Glutamatergic neuron (in vitro differentiated cells): Measurements from ENCODE around the gene TAL1. TPM values are rescaled to one million over a fixed set of nuclear protein-coding genes. Genes with fewer than 3 reads are reported as not detected.

ENCODE experiments used
- DNase-seq: peaks from one replicate; pipeline ENCODE4 v3.0.0; 2022
- H3K27ac Mint-ChIP-seq: one replicate; pipeline ENCODE4 v1.8.0; 2020; ENCODE audit warnings: mild to moderate bottlenecking, mixed read lengths, inconsistent platforms; ENCODE audit not compliant: unreplicated experiment
- H3K27me3 Mint-ChIP-seq: one replicate; pipeline ENCODE4 v1.8.0; 2020; ENCODE audit warnings: mild to moderate bottlenecking, moderate library complexity, mixed read lengths, inconsistent platforms; ENCODE audit not compliant: unreplicated experiment
- H3K36me3 Mint-ChIP-seq: one replicate; pipeline ENCODE4 v1.8.0; 2020; ENCODE audit warnings: mild to moderate bottlenecking, mixed read lengths, inconsistent platforms; ENCODE audit not compliant: unreplicated experiment
- H3K4me1 Mint-ChIP-seq: one replicate; pipeline ENCODE4 v1.8.0; 2020; ENCODE audit warnings: mild to moderate bottlenecking, low read depth, mixed read lengths, inconsistent platforms; ENCODE audit not compliant: unreplicated experiment
- H3K4me3 Mint-ChIP-seq: one replicate; pipeline ENCODE4 v1.8.0; 2020; ENCODE audit warnings: mild to moderate bottlenecking, mixed read lengths, inconsistent platforms; ENCODE audit not compliant: unreplicated experiment
- H3K9me3 Mint-ChIP-seq: one replicate; pipeline ENCODE4 v1.8.0; 2020; ENCODE audit warnings: mild to moderate bottlenecking, moderate library complexity, mixed read lengths, inconsistent platforms; ENCODE audit not compliant: unreplicated experiment
- total RNA-seq: library from RNA; stranded (reverse); fragmentation: NEBNext Ultra II Directional; extraction: Animal tissue kit (Norgen Biotek cat#: 25700); gene quantifications from one replicate; pipeline ENCODE4 v1.2.1, GENCODE V29; 2021; ENCODE audit not compliant: unreplicated experiment
- TF ChIP-seq, protein P1 (sequence below): fragments of 200-600 bp; sonication (generic); IDR thresholded peaks from one replicate; pipeline ENCODE4 v1.5.0; 2021; ENCODE audit not compliant: partially characterized antibody, unreplicated experiment

Gene TAL1
- total RNA-seq, 1 donor from 2014 or later: 2.1 TPM

DNA sequence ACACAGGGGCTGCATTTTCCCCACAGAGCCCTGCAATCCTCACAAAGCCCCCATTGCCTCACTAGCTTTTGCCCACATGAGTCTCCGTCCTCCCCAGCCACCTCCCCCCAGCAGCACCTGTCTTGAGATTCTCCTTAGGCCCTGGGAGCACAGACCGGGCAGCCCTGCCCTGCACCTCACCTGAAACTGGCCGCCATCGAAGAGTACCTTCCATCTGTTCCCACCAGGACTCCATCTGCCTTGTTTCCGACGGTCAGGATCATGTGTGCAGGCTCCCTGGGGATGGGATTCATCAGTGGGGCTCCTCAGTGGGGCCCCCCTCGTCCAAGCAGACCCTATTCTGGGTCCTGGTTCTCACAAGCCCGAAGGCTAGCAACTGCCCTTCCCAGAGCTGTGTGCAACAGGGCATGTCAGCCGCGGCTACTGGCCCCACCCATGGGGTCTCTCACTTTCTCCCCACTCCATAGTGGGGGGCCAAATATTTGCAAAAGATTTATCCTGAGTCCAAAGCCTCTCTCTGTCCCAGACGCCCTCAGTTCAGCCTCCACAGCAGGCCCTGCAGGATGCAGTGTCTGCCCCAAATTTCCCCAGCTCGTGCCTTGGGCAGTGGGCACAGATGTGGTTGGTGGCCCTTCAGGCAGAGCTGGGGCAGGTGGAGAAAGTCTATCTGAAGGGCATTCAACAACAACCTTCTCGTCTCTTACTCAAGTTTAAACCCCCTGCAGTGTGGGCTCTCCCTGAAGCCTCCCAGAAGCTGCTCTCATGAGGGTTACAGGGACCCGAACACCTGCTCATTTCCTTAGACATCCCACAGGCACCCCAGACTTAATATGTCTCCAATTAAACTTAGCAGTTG, 47.0 kb downstream of the TAL1 start:
- peaks cover 14% of the 10 kb centered on the region for H3K9me3 Mint-ChIP-seq
- peaks cover 11% of the 10 kb centered on the region for H3K4me1 Mint-ChIP-seq
- peaks cover 11% of the 10 kb centered on the region for H3K27me3 Mint-ChIP-seq
- DNase-seq: no peak
- no peaks in the 10 kb centered on the region for H3K36me3 Mint-ChIP-seq
- TF ChIP-seq, protein P1, sequence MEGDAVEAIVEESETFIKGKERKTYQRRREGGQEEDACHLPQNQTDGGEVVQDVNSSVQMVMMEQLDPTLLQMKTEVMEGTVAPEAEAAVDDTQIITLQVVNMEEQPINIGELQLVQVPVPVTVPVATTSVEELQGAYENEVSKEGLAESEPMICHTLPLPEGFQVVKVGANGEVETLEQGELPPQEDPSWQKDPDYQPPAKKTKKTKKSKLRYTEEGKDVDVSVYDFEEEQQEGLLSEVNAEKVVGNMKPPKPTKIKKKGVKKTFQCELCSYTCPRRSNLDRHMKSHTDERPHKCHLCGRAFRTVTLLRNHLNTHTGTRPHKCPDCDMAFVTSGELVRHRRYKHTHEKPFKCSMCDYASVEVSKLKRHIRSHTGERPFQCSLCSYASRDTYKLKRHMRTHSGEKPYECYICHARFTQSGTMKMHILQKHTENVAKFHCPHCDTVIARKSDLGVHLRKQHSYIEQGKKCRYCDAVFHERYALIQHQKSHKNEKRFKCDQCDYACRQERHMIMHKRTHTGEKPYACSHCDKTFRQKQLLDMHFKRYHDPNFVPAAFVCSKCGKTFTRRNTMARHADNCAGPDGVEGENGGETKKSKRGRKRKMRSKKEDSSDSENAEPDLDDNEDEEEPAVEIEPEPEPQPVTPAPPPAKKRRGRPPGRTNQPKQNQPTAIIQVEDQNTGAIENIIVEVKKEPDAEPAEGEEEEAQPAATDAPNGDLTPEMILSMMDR: no peak
- H3K27ac Mint-ChIP-seq: no peak overlapping the region
- H3K4me3 Mint-ChIP-seq: no peak overlapping the region

DNA sequence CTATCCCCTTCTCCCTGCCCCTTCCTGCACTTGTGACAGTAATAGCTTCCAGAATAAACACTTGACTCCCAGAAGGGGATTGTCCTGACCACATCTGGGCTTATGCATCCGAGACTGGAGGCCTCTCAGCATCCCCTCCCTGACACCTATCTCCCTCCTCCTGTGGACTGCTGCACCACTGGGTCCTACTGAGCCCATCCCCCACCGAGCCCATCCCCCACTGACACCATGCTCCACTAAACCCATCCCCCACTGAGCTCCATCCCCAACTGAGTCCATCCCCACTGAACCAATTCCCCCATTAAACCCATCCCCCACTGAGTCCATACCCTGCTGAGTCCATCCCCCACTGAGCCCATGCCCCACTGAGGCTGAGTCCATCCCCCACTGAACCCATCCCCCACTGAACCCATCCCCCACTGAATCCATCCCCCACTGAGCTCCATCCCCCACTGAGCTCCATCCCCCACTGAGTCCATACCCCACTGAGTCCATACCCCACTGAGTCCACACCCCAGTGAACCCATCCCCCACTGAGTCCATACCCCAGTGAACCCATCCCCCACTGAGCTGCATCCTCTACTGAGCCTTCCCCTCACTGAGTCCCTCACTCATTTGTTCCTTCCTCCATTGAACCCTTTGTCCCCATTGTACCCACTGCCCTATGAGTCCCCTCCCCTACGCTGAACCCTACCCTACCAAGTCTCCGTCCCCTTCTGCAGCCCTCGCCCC, 47.8 kb downstream of the TAL1 start:
- no peak for DNase-seq
- TF ChIP-seq, protein P1: no peak

DNA sequence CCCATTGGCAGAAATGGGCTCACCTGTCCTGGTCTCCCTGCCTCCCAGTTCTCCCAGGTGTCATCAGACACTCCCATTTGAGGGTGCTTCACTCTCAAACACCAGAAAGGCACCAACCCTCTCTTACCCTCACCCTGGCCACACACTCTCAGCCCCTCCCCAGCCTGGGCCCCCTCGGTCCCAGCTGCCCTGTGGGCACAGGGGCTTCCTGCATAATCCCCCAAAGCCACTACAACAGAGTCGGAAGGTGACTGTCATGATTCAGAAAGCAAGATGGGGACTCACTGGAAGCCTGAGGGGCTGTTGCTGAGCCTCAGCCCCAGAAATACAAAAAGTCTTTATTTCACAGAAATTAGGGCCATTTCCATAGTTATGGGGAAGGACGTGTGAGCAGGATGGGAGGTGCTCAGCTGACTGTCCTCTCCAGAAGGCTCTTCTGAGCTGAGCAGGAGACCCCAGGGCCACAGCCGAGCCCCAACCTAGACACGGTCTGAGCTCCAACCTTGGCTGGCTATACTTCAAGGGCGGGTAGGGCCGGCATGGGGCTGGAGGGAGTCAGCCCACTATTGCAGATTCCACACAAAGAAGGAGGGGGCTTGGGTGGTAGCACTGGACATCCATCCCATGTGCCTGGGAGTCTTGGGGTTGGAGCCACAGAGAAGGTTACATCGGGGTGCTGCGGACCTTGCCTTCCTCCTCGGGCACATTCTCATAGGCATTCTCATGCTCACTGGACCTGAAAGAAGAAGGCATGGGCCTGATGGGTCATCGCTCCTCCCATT, 48.5 kb downstream of the TAL1 start:
- DNase-seq: no peak
- Mint-ChIP-seq H3K9me3 (peaks cover 16% of the 10 kb centered on the region), H3K27me3 (peaks cover 13% of the 10 kb centered on the region), H3K4me1 (peaks cover 19% of the 10 kb centered on the region), H3K36me3 (no peaks in the 10 kb centered on the region), H3K4me3 (no peak overlapping the region), H3K27ac (no peak overlapping the region)
- TF ChIP-seq, protein P1: no peak

More for the DNA sequence above, 47.8 kb downstream of the TAL1 start:
- peaks cover 9% of the 10 kb centered on the region for H3K27me3 Mint-ChIP-seq
- H3K4me1 Mint-ChIP-seq: peaks cover 14% of the 10 kb centered on the region
- H3K36me3 Mint-ChIP-seq: no peaks in the 10 kb centered on the region
- H3K9me3 Mint-ChIP-seq: peaks cover 16% of the 10 kb centered on the region
- H3K27ac Mint-ChIP-seq: no peak overlapping the region
- no peak overlapping the region for H3K4me3 Mint-ChIP-seq

DNA sequence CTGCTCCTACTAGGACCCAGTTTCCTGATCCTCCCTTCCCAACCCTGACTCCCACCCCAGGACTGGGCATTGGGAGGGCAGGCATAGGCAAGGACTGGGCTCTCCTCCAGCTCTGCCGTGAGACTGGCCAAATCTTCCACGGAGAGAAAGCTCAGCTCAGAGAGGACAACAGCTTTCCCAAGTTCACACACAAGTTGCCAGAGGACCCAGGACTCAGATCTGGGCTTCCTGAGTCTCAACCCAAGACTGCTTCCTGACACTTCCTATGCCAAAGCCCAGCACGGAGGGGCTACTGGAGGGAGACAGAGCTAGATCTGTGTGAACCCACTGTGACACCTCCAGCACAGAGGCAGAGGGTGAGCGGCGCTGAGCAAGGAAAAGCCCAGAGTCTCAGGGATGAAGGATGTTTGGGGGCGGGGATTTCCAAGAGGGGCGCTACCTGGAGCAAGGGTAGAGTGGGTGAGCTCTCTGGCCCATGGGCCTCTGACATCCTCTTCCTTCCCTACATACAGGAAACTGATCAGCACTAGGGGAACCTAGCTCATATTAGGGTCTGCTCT, 49.3 kb downstream of the TAL1 start:
- no peak overlapping the region for H3K27ac Mint-ChIP-seq
- H3K27me3 Mint-ChIP-seq: peaks cover 12% of the 10 kb centered on the region
- TF ChIP-seq, protein P1: no peak
- peaks cover 19% of the 10 kb centered on the region for H3K4me1 Mint-ChIP-seq
- H3K4me3 Mint-ChIP-seq: no peak overlapping the region
- peaks cover 16% of the 10 kb centered on the region for H3K9me3 Mint-ChIP-seq
- no peak for DNase-seq
- no peaks in the 10 kb centered on the region for H3K36me3 Mint-ChIP-seq
